Measurements from ENCODE around the gene FREM1.

DNA sequence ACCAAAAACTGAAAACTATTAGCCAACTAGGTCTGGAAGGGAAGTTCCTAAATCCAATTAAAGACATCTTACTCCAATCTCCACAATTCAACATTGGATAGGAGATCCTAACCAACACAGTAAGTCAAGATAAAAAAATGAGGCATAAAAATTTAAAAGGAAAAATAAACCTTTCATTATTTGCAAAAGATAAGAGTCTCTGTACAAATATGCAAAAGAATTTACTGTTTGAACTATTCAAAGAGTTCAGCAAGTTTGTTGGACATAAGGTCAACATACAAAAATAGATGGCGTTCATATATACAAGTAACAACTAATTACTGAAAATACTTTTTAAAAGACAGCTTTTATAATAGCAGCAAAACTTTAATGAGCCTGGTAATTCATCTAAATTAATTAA lies 3.1 kb upstream of the FREM1 start:
- TF ChIP-seq, protein P1, sequence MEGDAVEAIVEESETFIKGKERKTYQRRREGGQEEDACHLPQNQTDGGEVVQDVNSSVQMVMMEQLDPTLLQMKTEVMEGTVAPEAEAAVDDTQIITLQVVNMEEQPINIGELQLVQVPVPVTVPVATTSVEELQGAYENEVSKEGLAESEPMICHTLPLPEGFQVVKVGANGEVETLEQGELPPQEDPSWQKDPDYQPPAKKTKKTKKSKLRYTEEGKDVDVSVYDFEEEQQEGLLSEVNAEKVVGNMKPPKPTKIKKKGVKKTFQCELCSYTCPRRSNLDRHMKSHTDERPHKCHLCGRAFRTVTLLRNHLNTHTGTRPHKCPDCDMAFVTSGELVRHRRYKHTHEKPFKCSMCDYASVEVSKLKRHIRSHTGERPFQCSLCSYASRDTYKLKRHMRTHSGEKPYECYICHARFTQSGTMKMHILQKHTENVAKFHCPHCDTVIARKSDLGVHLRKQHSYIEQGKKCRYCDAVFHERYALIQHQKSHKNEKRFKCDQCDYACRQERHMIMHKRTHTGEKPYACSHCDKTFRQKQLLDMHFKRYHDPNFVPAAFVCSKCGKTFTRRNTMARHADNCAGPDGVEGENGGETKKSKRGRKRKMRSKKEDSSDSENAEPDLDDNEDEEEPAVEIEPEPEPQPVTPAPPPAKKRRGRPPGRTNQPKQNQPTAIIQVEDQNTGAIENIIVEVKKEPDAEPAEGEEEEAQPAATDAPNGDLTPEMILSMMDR (IDR thresholded peaks at IDR 0.05 in 4 of 5, conservative IDR thresholded peaks at IDR 0.05 in 1 of 5), result no peak
- no peak for TF ChIP-seq POLR2A (IDR thresholded peaks at IDR 0.05)
